NCI-H748 (cell line): Measurements from ENCODE around the gene FOXK1.
"Not testable (repeated sequence)": the region's sequence is repeated elsewhere in the genome, so short reads cannot be mapped to it uniquely, and the experiment has no call there.

Source experiments
- DNase-seq: peaks from one replicate; lab custom pipeline; 2025; ENCODE audit not compliant: unreplicated experiment; lab: John Stamatoyannopoulos, UW

The FOXK1 gene

GRCh38 chr7:4797858-4798705, 116.0 kb downstream of the FOXK1 start:
- DNase-seq = peak; percentile 48

DNA sequence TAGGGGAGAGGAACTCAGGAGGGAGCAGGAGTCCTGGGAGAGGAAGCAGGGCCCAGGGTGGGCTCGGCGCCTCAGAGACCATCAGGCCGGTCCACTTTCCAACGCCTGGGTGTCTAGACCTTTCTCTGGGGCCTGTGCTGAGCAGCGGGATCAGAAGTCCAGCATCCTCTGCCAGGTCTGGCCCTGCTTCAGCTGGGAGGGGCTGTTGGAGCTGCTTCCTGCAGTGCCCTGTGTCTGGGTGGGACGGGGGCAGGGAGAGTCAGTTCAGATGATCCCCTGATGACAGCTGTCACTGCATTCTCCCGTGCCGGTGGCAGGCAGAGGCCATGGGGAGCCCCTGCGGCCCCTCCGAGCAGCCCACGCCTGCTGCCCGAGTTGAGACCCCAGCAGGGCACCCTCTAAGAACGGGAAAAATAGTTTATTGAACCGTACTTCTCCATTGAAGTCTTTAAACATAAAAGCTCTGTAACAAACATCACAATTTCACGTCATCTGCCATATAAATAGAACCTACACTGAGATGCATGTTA, 116.7 kb downstream of the FOXK1 start:
- no peak for DNase-seq

GRCh38 chr7:4799508-4800268, 117.6 kb downstream of the FOXK1 start:
- no peak for DNase-seq

DNA sequence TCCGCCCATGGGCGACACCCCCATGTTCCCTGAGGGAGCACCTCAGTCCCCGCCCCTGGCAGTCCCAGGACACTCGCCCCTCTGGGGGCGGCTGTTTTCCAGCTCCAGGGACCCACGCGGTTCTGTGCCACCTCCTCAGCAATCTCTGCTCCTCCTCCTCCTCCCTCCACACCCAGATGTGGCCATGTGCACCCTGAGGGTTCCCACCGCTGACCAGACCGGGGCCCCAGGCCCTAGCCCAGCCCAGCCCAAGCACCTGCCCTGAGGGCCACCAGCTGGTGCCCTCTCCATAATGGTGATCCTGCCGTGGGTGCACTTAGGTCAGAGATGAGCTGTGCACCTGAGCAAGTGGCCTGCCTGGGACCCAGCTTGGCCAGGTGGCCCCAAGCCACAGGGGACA, 118.4 kb downstream of the FOXK1 start:
- DNase-seq = no peak

DNA sequence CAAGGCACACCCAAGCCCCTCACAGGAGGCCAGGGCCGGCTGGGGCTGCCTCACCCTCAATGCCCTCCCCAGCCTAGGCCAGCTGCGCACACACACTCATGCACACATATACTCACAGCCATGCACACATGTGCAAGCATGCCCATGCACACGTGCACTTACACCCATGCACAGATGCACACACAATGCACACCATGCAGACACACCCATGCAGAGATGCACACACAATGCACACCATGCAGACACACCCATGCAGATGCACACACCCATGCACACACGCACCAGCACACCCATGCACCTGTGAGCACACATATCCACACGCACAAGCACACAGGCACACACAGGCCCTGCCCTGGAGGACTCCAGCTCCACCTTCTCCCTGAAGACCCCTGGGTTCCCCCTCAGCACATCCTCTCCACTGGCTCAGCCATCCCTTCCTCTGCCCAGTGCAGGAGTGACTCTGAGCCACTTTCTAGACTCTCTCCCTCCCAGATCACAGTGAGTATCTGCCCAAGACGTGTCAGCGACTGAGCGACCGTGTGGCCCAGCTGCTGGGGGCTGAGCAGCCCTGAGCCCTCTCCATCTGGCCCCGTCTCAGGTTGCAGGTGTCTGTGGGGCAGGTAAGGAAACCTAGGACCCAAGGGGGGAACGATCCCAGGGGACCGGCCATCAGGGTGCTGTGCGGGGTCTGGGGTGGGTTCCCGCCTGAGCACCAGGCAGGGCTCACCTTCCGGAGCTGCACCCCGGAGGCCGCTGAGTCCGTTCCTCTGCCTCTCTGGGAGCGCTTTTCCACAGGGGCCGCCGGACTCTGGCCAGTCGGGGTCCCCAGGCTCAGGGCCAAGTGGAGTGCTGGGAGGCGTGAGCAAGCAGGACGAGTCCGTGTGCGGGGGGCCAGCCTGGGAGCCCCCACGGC, 119.1 kb downstream of the FOXK1 start:
- DNase-seq = no peak

- no peak for DNase-seq
Measured at GRCh38 chr7:4801839-4802231, 119.7 kb downstream of the FOXK1 start.

- not testable (repeated sequence) for DNase-seq
Measured at GRCh38 chr7:4802577-4802976, 120.5 kb downstream of the FOXK1 start.

DNA sequence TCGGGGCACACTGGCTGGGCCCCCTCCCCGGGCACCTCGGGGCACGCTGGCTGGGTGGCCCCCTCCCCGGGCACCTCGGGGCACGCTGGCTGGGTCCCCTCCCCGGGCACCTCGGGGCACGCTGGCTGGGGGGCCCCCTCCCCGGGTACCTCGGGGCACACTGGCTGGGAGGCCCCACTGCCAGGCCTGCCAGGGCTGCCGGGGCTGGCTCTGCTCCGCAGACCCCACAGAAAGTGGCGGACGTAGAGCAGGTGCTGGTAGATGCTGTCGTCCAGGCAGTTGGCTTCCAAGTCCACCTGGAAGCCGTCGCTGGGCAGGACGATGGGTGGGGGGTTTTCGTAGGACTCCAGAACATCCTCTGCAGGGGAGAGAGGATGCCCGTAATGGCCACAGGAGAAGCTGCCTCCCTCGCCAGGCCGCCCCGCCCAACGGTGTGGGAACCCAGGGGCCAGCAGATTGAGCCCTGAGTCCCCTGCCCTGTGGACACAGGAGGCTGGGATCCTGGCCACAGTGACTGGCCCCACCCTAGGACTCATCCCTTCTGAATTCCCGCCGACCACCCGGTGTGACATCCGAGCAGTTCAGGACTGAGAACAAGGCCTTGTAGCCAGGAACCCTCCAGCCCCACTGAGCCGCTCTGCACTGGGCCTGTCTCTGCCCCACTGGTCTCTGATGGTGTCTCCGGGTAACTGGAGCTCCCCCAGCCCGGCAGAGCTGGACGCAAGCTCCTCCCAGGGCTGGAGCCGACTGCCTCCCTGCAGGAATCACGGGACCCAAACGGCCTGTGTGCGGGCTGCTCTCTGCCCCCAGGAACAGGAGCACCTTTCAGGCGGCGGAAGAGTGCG, 121.5 kb downstream of the FOXK1 start:
- no peak for DNase-seq

GRCh38 chr7:4805110-4805983, 123.3 kb downstream of the FOXK1 start:
- no peak for DNase-seq

- DNase-seq = no peak
Measured at GRCh38 chr7:4805984-4806300, 123.8 kb downstream of the FOXK1 start.

DNA sequence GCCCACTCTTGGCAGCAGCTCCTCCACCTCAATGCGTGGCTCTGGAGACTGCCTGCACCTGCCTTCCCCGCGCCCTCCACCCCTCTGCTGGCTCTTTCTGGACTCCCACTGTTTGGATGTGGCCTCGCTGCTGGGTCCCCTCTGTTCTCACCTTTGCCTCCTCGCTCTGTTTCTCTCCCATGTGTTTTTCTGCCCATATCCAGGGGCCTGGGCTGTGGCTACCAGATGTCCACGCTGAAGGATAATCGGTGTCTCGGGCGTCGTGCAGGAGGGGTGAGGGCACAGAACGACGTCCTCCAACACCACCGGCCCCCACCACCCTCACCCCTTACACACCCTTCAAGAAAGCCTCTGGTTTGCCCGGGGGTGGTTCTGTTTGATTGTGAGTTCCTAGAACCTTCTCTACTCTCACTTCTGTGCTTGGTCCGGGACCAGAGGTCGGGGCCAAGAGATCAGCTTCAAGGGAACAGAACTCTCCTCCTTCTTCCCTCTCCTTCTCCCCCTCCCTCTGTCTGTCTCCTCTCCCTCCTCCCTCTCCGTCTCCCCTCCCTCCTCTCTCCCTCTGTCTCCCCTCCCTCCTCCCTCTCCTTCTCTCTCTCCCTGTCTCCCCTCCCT, 125.0 kb downstream of the FOXK1 start:
- no peak for DNase-seq

DNA sequence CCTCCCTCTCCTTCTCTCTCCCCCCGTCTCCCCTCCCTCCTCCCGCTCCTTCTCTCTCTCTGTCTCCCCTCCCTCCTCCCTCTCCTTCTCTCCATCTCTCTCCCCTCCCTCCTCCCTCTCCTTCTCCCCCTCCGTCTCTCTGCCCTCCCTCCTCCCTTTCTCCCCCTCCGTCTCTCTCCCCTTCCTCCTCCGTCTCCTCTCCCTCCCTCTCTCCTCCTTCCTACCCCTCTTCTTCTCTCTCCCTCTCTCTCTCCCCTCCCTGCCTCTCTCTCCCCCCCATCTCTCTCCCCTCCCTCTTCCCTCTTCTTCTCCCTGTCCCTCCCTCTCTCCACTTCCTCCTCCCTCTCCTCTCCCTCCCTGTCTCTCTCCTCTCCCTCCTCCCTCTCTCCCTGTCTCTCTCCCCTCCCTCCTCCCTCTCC, 125.5 kb downstream of the FOXK1 start:
- DNase-seq = no peak

DNA sequence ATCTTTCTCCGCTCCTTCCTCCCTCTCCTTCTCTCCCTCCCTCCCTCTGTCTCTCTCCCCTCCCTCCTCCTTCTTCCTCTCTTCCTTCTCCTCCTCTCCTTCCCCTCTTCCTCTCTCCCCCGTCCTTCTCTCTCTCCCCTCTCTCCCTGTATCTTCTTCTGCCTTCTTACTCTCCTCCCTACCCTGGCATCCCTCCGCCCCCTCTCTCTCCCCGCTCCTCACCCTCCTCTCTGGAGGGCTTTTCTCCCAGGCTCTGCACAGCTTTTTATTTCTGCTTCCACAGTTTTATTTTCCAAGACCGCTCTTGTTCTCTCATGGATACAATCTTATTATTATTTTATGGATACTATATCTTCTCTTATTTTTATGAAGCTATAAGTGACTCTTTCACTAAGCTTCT, 125.9 kb downstream of the FOXK1 start:
- no peak for DNase-seq

DNA sequence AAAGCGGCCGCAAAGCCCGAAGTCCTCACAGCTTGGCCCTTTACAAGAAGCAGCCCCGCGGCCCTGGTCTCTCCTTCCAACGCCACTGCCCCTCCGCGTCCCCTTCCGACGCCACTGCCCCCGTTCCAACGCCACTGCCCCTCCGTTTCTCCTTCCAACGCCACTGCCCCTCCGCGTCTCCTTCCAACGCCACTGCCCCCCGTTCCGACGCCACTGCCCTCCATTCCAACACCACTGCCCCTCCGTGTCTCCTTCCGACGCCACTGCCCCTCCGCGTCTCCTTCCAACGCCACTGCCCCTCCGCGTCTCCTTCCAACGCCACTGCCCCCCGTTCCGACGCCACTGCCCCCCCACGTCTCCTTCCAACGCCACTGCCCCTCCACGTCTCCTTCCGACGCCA, 126.5 kb downstream of the FOXK1 start:
- DNase-seq = no peak

GRCh38 chr7:4809091-4809591, 127.0 kb downstream of the FOXK1 start:
- no peak for DNase-seq

GRCh38 chr7:4809666-4810065, 127.6 kb downstream of the FOXK1 start:
- no peak for DNase-seq

GRCh38 chr7:4814433-4814832, 132.3 kb downstream of the FOXK1 start:
- DNase-seq = no peak

- no peak for DNase-seq
Measured at GRCh38 chr7:4815121-4815520, 133.0 kb downstream of the FOXK1 start.
